Measurements from ENCODE around the gene VSIG8. TPM values are rescaled to one million over a fixed set of nuclear protein-coding genes. Genes with fewer than 3 reads are reported as not detected.
"Not testable (repeated sequence)": the region's sequence is repeated elsewhere in the genome, so short reads cannot be mapped to it uniquely, and the experiment has no call there.

The VSIG8 gene
- polyA plus RNA-seq (ENCODE audit: insufficient read length in 4 of 4): under 1 TPM in 3 of 4 donors, not detected in 1; 0.11 to 0.76 (median 0.32) TPM

GRCh38 chr1:159862557-159862956 is at the start of gene VSIG8:
Gene VSIG8 (minus strand): TSS chr1:159862657. CDS start chr1:159862521, 136 bp downstream.
- DNase-seq (ENCODE audit: low read depth in 4 of 4, low spot score in 3 of 4): no peak

DNA sequence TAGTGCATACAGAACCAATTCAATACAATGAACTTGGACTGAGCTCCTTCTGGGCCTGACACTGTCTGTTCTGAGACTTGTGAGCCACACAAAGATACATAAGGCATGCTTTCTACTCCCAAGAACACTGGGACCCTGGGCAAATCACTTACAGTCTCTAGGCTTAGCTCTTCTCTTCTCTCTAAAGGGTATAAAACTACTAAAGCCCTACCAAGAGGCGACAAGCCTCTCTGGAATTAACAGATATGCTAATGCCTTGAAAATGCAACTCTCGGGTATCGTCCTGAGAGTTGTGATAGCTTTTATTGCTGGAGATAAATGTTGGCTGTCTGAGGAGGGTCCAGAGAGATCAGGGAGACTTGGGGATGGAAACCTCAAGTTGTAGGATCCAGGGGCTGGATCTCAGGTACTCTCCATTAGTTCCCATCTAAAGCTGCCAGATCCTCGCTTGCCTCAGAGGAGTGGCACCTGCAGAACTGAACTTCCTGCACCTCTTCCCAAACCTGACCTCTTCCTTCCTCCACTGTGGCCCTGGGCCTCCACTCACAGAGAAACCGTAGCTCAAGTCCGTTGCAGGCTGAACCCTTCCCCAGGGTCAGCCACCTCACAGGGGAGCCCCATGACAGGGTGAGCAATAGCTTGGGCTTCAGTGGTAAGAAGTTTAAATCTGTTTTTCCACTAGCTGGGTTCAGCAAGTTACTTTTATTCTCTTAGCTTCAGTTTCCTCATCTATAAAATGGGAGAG is 49.0 kb upstream of the VSIG8 start:
- DNase-seq (ENCODE audit: low read depth in 4 of 4, low spot score in 3 of 4): no peak

DNA sequence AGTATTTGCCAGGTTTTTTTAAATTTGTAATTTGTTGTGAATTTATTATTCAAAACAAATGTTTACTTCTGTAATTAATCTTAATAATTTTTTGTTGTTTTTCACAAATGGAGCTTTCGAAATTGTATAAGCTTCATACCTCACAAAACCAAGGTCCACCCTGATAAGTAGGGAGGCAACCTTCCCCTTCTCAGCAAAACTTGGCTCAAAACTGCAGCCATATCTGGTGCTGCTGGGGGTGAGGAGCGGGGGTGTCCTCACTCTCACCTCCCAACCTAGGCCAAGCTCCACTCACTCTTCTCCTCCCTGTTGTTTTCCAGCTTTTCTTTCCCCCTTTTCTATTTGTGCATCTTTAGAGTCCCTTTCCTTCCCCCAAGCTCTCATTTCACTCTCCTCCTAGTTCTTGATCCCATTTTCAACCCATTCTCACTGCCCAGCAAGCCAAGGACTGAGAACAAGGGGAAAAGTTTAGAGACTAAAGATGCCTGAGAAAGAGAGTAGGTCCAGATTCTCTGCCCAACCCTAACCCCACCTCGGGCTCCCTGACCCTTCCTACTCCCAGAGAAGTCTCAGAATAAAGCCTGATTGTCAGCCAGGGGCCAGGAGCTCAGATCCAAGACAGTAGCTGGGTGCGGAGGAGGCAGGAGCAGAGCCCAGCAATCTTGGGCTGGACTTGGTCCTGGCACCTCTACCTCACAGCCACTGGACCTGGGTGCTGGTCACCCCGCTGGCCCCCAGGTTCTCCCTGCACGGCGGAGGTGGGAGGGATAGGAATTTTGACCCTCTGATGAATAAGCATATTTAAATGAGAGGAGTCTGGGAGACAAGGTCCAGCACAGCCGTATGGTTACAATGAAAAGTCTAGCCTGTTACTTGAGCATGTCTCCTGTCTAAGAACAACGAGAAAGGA is 45.8 kb upstream of the VSIG8 start:
- no peak for DNase-seq (ENCODE audit: low read depth in 4 of 4, low spot score in 3 of 4)

- no peak for DNase-seq (ENCODE audit: low read depth in 4 of 4, low spot score in 3 of 4)
These were observed 44.5 kb upstream of the VSIG8 start for GRCh38 chr1:159906960-159907359.

GRCh38 chr1:159904036-159904435 is 41.6 kb upstream of the VSIG8 start:
- not testable (repeated sequence) for DNase-seq (ENCODE audit: low read depth in 4 of 4, low spot score in 3 of 4)

GRCh38 chr1:159902541-159902940 is 40.1 kb upstream of the VSIG8 start:
- DNase-seq (ENCODE audit: low read depth in 4 of 4, low spot score in 3 of 4): no peak

GRCh38 chr1:159900755-159901360 is 38.4 kb upstream of the VSIG8 start:
- no peak for DNase-seq (ENCODE audit: low read depth in 4 of 4, low spot score in 3 of 4)

- DNase-seq (ENCODE audit: low read depth in 4 of 4, low spot score in 3 of 4): peak in 2 of 4 donors; percentile 70 to 75
These were observed 37.7 kb upstream of the VSIG8 start, which contains the start of gene CFAP45 for GRCh38 chr1:159900086-159900680. Gene CFAP45 (minus strand): TSS chr1:159900165. CDS start chr1:159900098, 67 bp downstream.

GRCh38 chr1:159899634-159900033 is 37.2 kb upstream of the VSIG8 start:
- not testable (repeated sequence) for DNase-seq (ENCODE audit: low read depth in 4 of 4, low spot score in 3 of 4)

DNA sequence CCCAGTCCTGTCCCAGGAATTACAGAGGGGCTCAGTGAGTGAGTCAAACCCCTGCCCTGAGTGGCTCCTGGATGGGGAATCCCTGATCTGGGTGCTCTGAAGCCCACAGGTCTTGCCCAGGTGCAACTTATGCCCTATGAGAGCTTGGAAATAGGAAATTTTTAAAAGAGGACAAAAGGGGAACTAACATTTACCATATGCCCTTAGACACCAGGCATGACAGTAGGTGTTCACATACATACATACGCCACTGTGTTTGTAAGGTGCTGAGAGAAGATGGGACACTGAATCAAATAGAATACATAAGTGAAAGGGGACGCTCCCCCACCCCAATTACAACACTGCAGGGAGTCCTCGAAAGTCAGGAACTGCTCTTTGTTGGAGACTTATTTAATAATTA is 36.1 kb upstream of the VSIG8 start:
- DNase-seq (ENCODE audit: low read depth in 4 of 4, low spot score in 3 of 4): no peak

DNA sequence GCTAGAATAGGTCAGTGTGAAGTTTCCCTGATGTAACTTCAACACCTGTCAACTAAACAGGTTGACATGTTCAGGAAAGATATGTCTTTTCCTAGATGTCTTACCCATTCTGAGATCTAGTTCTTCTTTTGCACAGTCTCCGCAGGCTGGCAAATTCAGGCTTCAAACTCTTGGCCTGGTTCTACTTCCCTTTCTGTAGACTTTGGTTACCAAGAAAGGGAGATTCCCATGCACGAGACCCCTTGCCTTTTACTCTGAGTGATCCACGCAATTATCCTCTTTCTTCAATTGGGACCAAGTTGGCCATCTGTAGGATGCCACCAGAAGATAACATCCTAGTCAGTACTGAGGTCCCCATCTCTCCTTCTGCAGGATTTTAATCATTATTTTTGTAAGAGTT is 35.5 kb upstream of the VSIG8 start:
- no peak for DNase-seq (ENCODE audit: low read depth in 4 of 4, low spot score in 3 of 4)

DNA sequence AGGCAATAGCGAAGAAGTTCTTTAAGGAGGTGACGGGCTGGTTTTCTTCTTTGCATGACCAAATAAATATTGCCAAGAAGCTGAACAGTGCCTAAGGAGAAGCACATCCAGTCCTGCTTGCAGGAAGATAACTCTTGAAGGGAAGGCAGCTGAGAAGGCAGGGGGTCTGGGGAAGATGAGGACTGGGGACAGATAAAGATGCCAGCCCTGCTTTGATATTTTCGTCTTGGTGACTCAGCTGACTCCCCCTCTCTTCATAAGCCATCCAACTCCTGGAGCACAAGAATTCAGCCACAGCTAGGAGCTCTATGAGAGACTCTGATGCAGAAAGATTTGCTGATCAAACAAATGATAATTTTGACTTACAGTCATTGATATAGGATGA is 34.1 kb upstream of the VSIG8 start:
- DNase-seq (ENCODE audit: low read depth in 4 of 4, low spot score in 3 of 4): no peak

- no peak for DNase-seq (ENCODE audit: low read depth in 4 of 4, low spot score in 3 of 4)
These were observed 33.5 kb upstream of the VSIG8 start for GRCh38 chr1:159895836-159896545.

DNA sequence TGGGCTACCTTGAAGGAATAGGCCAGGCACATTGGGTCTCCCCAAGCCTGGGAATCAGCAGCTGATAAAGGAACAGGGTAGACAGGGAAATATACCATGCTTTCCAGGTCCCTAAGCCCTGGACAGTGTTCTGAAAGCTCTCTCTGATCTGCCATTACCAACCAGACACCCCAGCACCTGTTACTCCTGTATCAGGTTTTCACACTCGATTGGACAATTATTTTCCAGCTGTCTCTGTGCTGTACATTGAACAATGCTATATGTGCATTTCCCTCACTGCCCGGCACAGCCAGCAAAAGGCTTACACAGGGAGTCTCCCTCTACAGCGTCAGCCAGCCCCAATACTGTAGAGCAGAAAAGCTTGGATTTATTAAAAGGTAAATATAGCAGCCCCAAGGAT is 32.8 kb upstream of the VSIG8 start:
- DNase-seq (ENCODE audit: low read depth in 4 of 4, low spot score in 3 of 4): no peak

GRCh38 chr1:159892944-159893343 is 30.5 kb upstream of the VSIG8 start:
- DNase-seq (ENCODE audit: low read depth in 4 of 4, low spot score in 3 of 4): no peak

- DNase-seq (ENCODE audit: low read depth in 4 of 4, low spot score in 3 of 4): peak in 2 of 4 donors; percentile 62 to 64
These were observed 29.1 kb upstream of the VSIG8 start for GRCh38 chr1:159891275-159892157.

DNA sequence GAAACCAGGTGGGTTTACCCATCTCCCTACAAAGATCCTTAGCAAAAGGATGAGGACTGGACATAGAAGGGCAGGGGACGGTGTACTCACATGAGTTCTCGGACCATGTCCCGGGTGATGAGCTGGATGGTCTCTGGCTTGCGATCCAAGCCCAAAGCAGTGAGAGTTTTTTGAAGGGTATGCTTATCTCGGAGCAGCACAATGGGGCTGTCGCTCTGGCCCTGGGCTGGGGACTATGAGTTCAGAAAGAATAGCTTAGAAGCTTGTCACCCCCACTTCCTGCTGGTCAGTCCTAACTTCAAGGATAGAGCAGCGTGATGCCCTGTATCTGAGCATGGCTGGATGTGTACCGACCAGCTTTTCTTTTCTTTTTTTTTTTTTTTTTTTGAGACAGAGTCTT is 27.9 kb upstream of the VSIG8 start:
- no peak for DNase-seq (ENCODE audit: low read depth in 4 of 4, low spot score in 3 of 4)

GRCh38 chr1:159889821-159890252 is 27.4 kb upstream of the VSIG8 start:
- no peak for DNase-seq (ENCODE audit: low read depth in 4 of 4, low spot score in 3 of 4)

DNA sequence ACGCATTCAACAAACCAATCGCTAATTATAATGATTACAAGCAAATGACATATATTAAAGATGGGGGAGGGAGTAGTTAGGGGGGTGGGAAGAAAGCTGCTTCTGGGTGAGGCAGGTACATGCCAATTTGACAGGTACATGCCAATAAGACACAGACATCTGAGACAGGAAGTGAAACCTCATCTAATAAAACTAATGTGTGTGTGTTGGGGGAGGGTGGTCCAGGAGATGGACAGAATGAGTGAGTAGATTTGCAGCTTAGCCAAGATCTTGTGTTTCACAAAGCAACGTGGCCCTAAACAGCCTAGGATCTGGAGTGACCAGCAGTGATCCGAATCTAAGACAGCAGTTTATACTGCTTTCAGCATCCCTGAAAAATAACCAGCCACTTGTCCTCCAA is 26.7 kb upstream of the VSIG8 start:
- no peak for DNase-seq (ENCODE audit: low read depth in 4 of 4, low spot score in 3 of 4)

Measured in left renal pelvis (tissue), 4 donors.